IPS DF 4.7 (cell line): ENCODE results near the gene CEP295NL.
"Not testable (repeated sequence)": the region's sequence is repeated elsewhere in the genome, so short reads cannot be mapped to it uniquely, and the experiment has no call there.

Experiments used
- DNase-seq: peaks from one replicate; pipeline ENCODE4 v3.0.0-alpha.2; 2013; ENCODE audit warnings: low spot score; ENCODE audit errors: extremely low read depth

CEP295NL gene

GRCh38 chr17:78889531-78889930 is 13.5 kb downstream of the CEP295NL start:
- DNase-seq = no peak

GRCh38 chr17:78888941-78889518 is 14.0 kb downstream of the CEP295NL start:
- no peak for DNase-seq

- no peak for DNase-seq
Measured at GRCh38 chr17:78886954-78887353, 16.0 kb downstream of the CEP295NL start.

GRCh38 chr17:78885956-78886355 is 17.0 kb downstream of the CEP295NL start:
- DNase-seq = no peak

GRCh38 chr17:78884876-78885667 is 17.9 kb downstream of the CEP295NL start:
- DNase-seq = no peak

GRCh38 chr17:78884148-78884825 is 18.7 kb downstream of the CEP295NL start:
- no peak for DNase-seq

GRCh38 chr17:78883533-78884131 is 19.4 kb downstream of the CEP295NL start:
- DNase-seq = no peak

- DNase-seq = no peak
Measured at GRCh38 chr17:78883089-78883532, 19.9 kb downstream of the CEP295NL start.

GRCh38 chr17:78882540-78883088 is 20.4 kb downstream of the CEP295NL start:
- DNase-seq = no peak

- no peak for DNase-seq
Measured at GRCh38 chr17:78879635-78880186, 23.3 kb downstream of the CEP295NL start.

- no peak for DNase-seq
Measured at GRCh38 chr17:78878871-78879527, 24.0 kb downstream of the CEP295NL start.

GRCh38 chr17:78878261-78878660 is 24.7 kb downstream of the CEP295NL start:
- no peak for DNase-seq

GRCh38 chr17:78876954-78877517 is 26.0 kb downstream of the CEP295NL start:
- DNase-seq = not testable (repeated sequence)

GRCh38 chr17:78876094-78876597 is 26.9 kb downstream of the CEP295NL start:
- DNase-seq = no peak

- no peak for DNase-seq
Measured at GRCh38 chr17:78875363-78876093, 27.5 kb downstream of the CEP295NL start.

GRCh38 chr17:78873519-78874340 is 29.3 kb downstream of the CEP295NL start:
- no peak for DNase-seq

GRCh38 chr17:78872486-78872885 is 30.5 kb downstream of the CEP295NL start:
- DNase-seq = no peak

GRCh38 chr17:78870621-78871020 is 32.4 kb downstream of the CEP295NL start:
- no peak for DNase-seq

GRCh38 chr17:78868391-78868790 is 34.6 kb downstream of the CEP295NL start:
- DNase-seq = no peak
